ENCODE results near the gene KIRREL1. TPM values are rescaled to one million over a fixed set of nuclear protein-coding genes. Genes with fewer than 3 reads are reported as not detected.

Gene KIRREL1
- total RNA-seq, 1 experiment from 2014 or later = 30.5 TPM

DNA sequence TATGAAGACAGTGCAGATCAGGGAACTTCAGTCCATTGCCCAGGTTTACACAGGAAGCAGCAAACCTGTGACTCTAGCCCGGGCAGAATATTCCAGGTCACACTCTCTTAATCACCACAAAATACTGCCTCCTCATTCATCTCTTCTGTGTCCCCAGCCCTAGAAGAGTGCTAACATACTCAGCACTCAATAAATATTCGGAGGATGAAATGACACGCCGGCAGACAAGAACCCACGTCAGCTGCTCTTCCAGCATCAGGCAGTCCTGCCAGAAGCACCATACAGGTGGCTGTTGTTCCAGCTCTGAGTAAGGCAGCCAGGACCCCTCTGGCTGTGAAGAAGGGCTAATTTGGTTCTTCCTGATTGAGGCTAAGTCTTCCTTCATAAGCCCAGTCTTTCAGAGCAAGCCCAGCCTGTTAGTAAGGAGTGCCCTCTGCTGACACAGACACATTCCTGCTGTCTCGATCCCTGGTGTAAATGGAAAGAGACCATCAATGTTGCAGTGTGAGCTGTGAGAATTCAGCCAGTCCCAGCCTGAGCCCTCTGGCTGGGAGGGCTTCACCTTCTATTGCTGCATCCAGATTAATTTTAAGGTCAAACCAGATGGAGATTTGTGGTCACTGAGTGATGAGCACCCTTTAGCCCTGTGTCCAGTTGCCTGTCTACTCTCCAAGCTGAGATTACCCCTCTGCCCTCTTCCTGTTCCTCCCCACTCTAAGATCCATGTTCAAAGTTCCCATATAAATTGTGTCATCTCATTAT, 45.0 kb upstream of the KIRREL1 start:
- Mint-ChIP-seq H3K4me1 (peaks cover 2 to 6% of the 10 kb centered on the region in 2 experiments; a peak in 3 of 4 replicates), H3K27me3 (ENCODE audit: low read depth) (peaks cover 7% of the 10 kb centered on the region), H3K27ac (no peak overlapping the region), H3K4me3 (no peak overlapping the region), H3K36me3 (ENCODE audit: insufficient read depth in 1 of 3, low read depth in 3 of 3) (no peaks in the 10 kb centered on the region), H3K9me3 (no peaks in the 10 kb centered on the region)
- no peak overlapping the region for H3K4me2 ChIP-seq (ENCODE audit: insufficient read depth, insufficient read length, low read length)
- no peak overlapping the region for H2BK5ac ChIP-seq (ENCODE audit: insufficient read length, low read length)
- no peak overlapping the region for H2BK20ac ChIP-seq (ENCODE audit: low read depth, low read length, poor library complexity, severe bottlenecking)
- no peaks in the 10 kb centered on the region for H3K79me2 ChIP-seq (ENCODE audit: insufficient read depth, low read length)
- no peak overlapping the region for H2BK120ac ChIP-seq (ENCODE audit: low read depth, low read length, poor library complexity, severe bottlenecking)
- WGBS (ENCODE audit: extremely low coverage, insufficient read length, low lambda C conversion rate) = no CpG with 5 or more reads among the region's 6 CpGs
- no peak overlapping the region for H3K14ac ChIP-seq (ENCODE audit: insufficient read depth, low read length)
- H3K23me2 ChIP-seq (ENCODE audit: insufficient read length, low read depth, low read length, poor library complexity, severe bottlenecking) = no peaks in the 10 kb centered on the region
- no peak overlapping the region for H2BK12ac ChIP-seq (ENCODE audit: insufficient read length, low read depth, low read length)
- no peaks in the 10 kb centered on the region for H3K79me1 ChIP-seq (ENCODE audit: insufficient read depth, low read depth, low read length, poor library complexity, severe bottlenecking)
- H4K20me1 ChIP-seq (ENCODE audit: control insufficient read depth, insufficient read depth, insufficient read length) = no peaks in the 10 kb centered on the region
- H2BK15ac ChIP-seq (ENCODE audit: low read depth, low read length) = no peak overlapping the region
- H3K4ac ChIP-seq (ENCODE audit: low read depth, low read length) = no peak overlapping the region
- DNase-seq = peak; percentile 78
- TF ChIP-seq, protein P1, sequence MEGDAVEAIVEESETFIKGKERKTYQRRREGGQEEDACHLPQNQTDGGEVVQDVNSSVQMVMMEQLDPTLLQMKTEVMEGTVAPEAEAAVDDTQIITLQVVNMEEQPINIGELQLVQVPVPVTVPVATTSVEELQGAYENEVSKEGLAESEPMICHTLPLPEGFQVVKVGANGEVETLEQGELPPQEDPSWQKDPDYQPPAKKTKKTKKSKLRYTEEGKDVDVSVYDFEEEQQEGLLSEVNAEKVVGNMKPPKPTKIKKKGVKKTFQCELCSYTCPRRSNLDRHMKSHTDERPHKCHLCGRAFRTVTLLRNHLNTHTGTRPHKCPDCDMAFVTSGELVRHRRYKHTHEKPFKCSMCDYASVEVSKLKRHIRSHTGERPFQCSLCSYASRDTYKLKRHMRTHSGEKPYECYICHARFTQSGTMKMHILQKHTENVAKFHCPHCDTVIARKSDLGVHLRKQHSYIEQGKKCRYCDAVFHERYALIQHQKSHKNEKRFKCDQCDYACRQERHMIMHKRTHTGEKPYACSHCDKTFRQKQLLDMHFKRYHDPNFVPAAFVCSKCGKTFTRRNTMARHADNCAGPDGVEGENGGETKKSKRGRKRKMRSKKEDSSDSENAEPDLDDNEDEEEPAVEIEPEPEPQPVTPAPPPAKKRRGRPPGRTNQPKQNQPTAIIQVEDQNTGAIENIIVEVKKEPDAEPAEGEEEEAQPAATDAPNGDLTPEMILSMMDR (conservative IDR thresholded peaks at IDR 0.05) = peak; percentile 91
- H4K8ac ChIP-seq (replicated peaks; ENCODE audit: insufficient read length, low read depth, low read length) = no peak overlapping the region
- no peak overlapping the region for H3T11ph ChIP-seq (ENCODE audit: low read length)
- no peak overlapping the region for H2AK5ac ChIP-seq (ENCODE audit: insufficient read length, low read length)
- H3K9ac ChIP-seq (ENCODE audit: extremely low read depth, insufficient read length, low read length) = no peak overlapping the region
- H4K5ac ChIP-seq (ENCODE audit: insufficient read length, low read depth, low read length) = no peak overlapping the region
- no peak overlapping the region for H3K18ac ChIP-seq (ENCODE audit: insufficient read length, low read depth, low read length)
- no peak overlapping the region for H4K91ac ChIP-seq (ENCODE audit: insufficient read length, low read depth, low read length)
- H3K27ac ChIP-seq (ENCODE audit: insufficient read length, low read depth, low read length) = no peak overlapping the region
- no peaks in the 10 kb centered on the region for H3K27me3 ChIP-seq (ENCODE audit: insufficient read depth, low read length)
- no peak overlapping the region for H3K56ac ChIP-seq (ENCODE audit: insufficient read length, low read depth, low read length)
- no peaks in the 10 kb centered on the region for H3K4me1 ChIP-seq (ENCODE audit: insufficient read depth, low read length)
- no peak overlapping the region for H2AFZ ChIP-seq (ENCODE audit: low read length)
- no peaks in the 10 kb centered on the region for H3K9me3 ChIP-seq (ENCODE audit: control insufficient read depth, low read depth, low read length)
- no peak overlapping the region for H3K23ac ChIP-seq (ENCODE audit: insufficient read length, low read depth, low read length)

Measured in H9 (cell line).